ENCODE data around the gene CCDC150. TPM values are rescaled to one million over a fixed set of nuclear protein-coding genes. Genes with fewer than 3 reads are reported as not detected.

The CCDC150 gene
- total and polyA plus RNA-seq, 2 donors from 2014 or later: 2.3 to 7.3 TPM

DNA sequence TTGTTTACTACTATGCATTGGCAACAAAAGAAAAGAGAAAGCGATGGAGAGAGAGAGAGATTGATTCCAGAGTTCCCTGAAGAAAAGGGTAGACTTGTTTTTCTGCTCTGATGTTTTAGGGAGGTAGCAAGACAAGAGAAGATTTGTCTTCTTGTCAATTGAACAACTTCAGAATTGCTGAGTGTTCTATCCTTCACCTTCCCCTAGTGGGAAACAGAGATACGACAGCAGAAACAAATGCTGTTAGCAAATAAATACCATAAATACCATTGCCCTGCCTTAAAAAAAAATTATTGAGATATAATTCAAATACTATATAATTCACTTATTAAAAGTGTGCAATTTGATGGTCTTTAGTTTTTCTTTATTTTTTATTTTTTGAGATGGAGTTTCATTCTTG lies 26.2 kb upstream of the CCDC150 start:
- no peaks in the 10 kb centered on the region for H3K36me3 ChIP-seq (ENCODE audit: control insufficient read depth in 2 of 3, insufficient read depth in 3 of 3, low read length in 3 of 3)
- FAIRE-seq (no peak), DNase-seq (no peak)
- H3K27me3 ChIP-seq (ENCODE audit: control insufficient read depth, insufficient read depth, low read length): no peaks in the 10 kb centered on the region
- no peaks in the 10 kb centered on the region for H3K9me3 ChIP-seq (ENCODE audit: control insufficient read depth in 2 of 3, insufficient read depth in 1 of 3, low read length in 3 of 3)
- H3K4me3 ChIP-seq (ENCODE audit: low read length in 3 of 3): no peak overlapping the region
- TF ChIP-seq, protein P1, sequence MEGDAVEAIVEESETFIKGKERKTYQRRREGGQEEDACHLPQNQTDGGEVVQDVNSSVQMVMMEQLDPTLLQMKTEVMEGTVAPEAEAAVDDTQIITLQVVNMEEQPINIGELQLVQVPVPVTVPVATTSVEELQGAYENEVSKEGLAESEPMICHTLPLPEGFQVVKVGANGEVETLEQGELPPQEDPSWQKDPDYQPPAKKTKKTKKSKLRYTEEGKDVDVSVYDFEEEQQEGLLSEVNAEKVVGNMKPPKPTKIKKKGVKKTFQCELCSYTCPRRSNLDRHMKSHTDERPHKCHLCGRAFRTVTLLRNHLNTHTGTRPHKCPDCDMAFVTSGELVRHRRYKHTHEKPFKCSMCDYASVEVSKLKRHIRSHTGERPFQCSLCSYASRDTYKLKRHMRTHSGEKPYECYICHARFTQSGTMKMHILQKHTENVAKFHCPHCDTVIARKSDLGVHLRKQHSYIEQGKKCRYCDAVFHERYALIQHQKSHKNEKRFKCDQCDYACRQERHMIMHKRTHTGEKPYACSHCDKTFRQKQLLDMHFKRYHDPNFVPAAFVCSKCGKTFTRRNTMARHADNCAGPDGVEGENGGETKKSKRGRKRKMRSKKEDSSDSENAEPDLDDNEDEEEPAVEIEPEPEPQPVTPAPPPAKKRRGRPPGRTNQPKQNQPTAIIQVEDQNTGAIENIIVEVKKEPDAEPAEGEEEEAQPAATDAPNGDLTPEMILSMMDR (IDR thresholded peaks at IDR 0.05; ENCODE audit: borderline replicate concordance, extremely low read depth, insufficient read depth): no peak
- H3K27ac ChIP-seq (ENCODE audit: low read depth in 2 of 2, low read length in 2 of 2): no peak overlapping the region
- H3K9ac ChIP-seq (ENCODE audit: low read length in 3 of 3): no peak overlapping the region
- no peaks in the 10 kb centered on the region for H3K4me1 ChIP-seq (ENCODE audit: control insufficient read depth in 2 of 3, insufficient read depth in 2 of 3, low read depth in 1 of 3, low read length in 3 of 3)
- intact Hi-C loops (cut with DNase I): no loop called here

DNA sequence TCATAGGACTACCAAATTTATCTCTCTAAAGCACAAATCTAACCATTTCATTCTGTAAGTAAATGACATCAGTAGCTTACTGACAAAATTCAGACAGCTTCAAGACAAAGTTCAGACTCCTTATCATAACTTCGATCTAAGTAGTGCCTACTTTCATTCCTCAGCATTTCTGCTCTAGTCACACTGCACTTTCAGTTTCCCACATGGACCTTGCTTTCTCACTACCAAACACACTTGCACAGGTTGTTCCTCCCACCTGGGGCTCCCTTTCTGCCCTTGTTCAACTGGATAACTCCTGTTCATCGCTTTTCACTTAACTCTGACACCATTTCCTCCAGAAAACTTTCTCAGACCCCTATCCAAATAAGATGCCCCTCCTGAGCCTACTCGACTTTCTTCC lies 22.1 kb upstream of the CCDC150 start:
- no peaks in the 10 kb centered on the region for H3K27me3 ChIP-seq (ENCODE audit: control insufficient read depth, insufficient read depth, low read length)
- FAIRE-seq: no peak

DNA sequence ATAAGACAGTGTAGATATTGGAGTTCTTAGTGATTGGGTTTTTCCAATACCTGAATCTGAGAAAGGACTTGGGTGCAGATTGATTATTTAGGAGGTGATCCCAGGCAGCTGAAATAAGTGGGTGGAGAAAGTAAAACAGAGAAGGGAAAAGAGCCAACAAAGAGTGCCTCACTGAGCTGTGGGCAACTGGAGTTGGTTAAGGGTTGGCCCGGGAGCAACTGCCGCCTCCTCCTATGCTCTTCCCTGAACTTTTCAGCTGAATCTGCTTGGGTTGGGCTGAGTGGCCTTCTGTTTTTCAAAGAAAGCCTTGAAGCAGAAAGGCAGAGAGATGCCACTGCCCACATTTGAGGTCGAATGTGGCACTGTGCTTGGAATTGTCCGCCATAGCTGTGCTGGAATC lies 20.9 kb upstream of the CCDC150 start:
- no peak overlapping the region for H3K4me3 ChIP-seq (ENCODE audit: low read length in 3 of 3)
- H3K9ac ChIP-seq (ENCODE audit: low read length in 3 of 3): no peak overlapping the region
- H3K27ac ChIP-seq (ENCODE audit: low read depth in 2 of 2, low read length in 2 of 2): no peak overlapping the region
- DNase-seq: no peak
- no peaks in the 10 kb centered on the region for H3K9me3 ChIP-seq (ENCODE audit: control insufficient read depth in 2 of 3, insufficient read depth in 1 of 3, low read length in 3 of 3)
- intact Hi-C loops (cut with DNase I): no loop called here
- no peaks in the 10 kb centered on the region for H3K36me3 ChIP-seq (ENCODE audit: control insufficient read depth in 2 of 3, insufficient read depth in 3 of 3, low read length in 3 of 3)
- TF ChIP-seq, protein P1 (IDR thresholded peaks at IDR 0.05; ENCODE audit: borderline replicate concordance, extremely low read depth, insufficient read depth): no peak
- no peaks in the 10 kb centered on the region for H3K27me3 ChIP-seq (ENCODE audit: control insufficient read depth, insufficient read depth, low read length)
- H3K4me1 ChIP-seq (ENCODE audit: control insufficient read depth in 2 of 3, insufficient read depth in 2 of 3, low read depth in 1 of 3, low read length in 3 of 3): no peaks in the 10 kb centered on the region
- FAIRE-seq: no peak

More for the DNA sequence above, 22.1 kb upstream of the CCDC150 start:
- H3K4me3 ChIP-seq (ENCODE audit: low read length in 3 of 3): no peak overlapping the region
- H3K27ac ChIP-seq (ENCODE audit: low read depth in 2 of 2, low read length in 2 of 2): no peak overlapping the region
- TF ChIP-seq, protein P1 (IDR thresholded peaks at IDR 0.05; ENCODE audit: borderline replicate concordance, extremely low read depth, insufficient read depth): no peak
- no peaks in the 10 kb centered on the region for H3K4me1 ChIP-seq (ENCODE audit: control insufficient read depth in 2 of 3, insufficient read depth in 2 of 3, low read depth in 1 of 3, low read length in 3 of 3)
- no peaks in the 10 kb centered on the region for H3K36me3 ChIP-seq (ENCODE audit: control insufficient read depth in 2 of 3, insufficient read depth in 3 of 3, low read length in 3 of 3)
- no peak for DNase-seq
- no peaks in the 10 kb centered on the region for H3K9me3 ChIP-seq (ENCODE audit: control insufficient read depth in 2 of 3, insufficient read depth in 1 of 3, low read length in 3 of 3)
- no peak overlapping the region for H3K9ac ChIP-seq (ENCODE audit: low read length in 3 of 3)
- intact Hi-C loops (cut with DNase I): no loop called here

DNA sequence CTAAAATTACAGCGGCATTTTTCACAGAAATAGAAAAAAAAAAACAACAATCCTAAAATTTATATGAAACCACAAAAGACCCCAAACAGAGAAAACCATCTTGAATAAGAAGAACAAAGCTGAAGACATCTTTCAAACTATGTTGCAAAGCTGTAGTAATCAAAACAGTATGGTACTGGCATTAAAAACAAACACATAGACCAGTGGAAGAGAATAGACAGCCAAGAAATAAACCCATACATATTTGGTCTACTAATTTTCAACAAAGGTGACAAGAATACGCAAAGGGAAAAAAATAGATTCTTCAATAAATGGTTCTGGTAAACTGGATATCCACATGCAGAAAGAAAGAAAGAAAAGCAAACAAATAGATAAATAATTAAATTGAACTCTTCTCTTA lies 9.0 kb upstream of the CCDC150 start:
- H3K4me1 ChIP-seq (ENCODE audit: control insufficient read depth in 2 of 3, insufficient read depth in 2 of 3, low read depth in 1 of 3, low read length in 3 of 3): no peaks in the 10 kb centered on the region

More for the DNA sequence above, 9.0 kb upstream of the CCDC150 start:
- H3K27me3 ChIP-seq (ENCODE audit: control insufficient read depth, insufficient read depth, low read length): no peaks in the 10 kb centered on the region
- TF ChIP-seq, protein P1 (IDR thresholded peaks at IDR 0.05; ENCODE audit: borderline replicate concordance, extremely low read depth, insufficient read depth): no peak
- intact Hi-C loops (cut with DNase I): no loop called here
- no peaks in the 10 kb centered on the region for H3K36me3 ChIP-seq (ENCODE audit: control insufficient read depth in 2 of 3, insufficient read depth in 3 of 3, low read length in 3 of 3)
- no peak for FAIRE-seq
- no peak overlapping the region for H3K4me3 ChIP-seq (ENCODE audit: low read length in 3 of 3)
- H3K27ac ChIP-seq (ENCODE audit: low read depth in 2 of 2, low read length in 2 of 2): no peak overlapping the region
- no peaks in the 10 kb centered on the region for H3K9me3 ChIP-seq (ENCODE audit: control insufficient read depth in 2 of 3, insufficient read depth in 1 of 3, low read length in 3 of 3)
- no peak overlapping the region for H3K9ac ChIP-seq (ENCODE audit: low read length in 3 of 3)
- DNase-seq: no peak

All from kidney (tissue), 14 donors.